Measurements from ENCODE around the gene AKR1A1.

The AKR1A1 gene

DNA sequence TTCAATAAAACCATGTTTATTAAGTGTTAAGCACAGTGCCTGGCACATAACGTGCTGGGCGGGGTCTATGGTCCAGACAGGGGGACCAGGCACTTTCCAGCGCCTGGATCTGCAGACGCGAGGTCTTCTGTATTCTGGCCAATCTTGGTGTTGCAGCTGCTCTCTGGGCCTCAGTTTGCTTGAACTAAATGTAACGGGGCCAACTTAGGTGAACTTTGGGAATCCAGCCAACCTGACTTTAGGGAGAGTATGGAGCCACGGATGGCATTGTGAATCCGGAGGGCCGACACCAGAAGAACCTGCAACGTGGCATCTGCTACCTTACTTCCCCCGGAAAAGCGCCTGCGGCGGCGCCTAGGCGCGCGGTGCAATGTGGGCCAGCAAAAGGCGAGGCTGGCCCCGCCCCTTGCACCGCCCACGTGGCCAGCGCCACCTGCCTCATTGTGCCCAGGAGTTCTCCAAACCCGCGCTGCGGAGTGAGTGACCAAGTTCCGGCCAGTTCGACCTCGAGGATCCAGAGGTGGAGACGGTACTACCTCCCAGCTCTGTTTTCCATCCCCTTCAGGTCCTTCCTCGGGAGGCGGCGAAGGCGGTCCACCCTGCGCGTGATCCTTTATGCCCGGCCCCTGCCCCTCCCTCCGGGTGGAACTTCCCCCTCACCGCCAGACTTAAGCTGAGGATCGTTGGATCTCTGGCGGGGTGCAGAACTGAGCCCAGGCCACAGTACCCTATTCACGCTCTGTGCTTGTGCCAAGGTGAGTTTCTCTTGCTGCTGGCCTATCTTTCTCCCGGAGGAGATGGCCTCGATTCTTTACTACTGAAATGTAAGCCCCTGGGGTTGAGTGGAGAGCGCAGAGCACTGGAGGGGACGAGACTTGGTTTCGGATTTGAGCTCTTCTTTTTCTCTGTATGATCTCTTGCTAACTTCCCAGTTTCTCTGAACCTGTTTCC, at the start of gene AKR1A1:
Gene AKR1A1 (plus strand): TSS at position 426 of the 951 bp plus-strand sequence. CDS start 10,969 bp downstream, outside the sequence.
- DNase-seq (ENCODE audit: low spot score), result peak; percentile 86
- TF ChIP-seq, protein P1, sequence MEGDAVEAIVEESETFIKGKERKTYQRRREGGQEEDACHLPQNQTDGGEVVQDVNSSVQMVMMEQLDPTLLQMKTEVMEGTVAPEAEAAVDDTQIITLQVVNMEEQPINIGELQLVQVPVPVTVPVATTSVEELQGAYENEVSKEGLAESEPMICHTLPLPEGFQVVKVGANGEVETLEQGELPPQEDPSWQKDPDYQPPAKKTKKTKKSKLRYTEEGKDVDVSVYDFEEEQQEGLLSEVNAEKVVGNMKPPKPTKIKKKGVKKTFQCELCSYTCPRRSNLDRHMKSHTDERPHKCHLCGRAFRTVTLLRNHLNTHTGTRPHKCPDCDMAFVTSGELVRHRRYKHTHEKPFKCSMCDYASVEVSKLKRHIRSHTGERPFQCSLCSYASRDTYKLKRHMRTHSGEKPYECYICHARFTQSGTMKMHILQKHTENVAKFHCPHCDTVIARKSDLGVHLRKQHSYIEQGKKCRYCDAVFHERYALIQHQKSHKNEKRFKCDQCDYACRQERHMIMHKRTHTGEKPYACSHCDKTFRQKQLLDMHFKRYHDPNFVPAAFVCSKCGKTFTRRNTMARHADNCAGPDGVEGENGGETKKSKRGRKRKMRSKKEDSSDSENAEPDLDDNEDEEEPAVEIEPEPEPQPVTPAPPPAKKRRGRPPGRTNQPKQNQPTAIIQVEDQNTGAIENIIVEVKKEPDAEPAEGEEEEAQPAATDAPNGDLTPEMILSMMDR (IDR thresholded peaks at IDR 0.05; ENCODE audit: extremely low read depth, missing control alignments), result no peak

DNA sequence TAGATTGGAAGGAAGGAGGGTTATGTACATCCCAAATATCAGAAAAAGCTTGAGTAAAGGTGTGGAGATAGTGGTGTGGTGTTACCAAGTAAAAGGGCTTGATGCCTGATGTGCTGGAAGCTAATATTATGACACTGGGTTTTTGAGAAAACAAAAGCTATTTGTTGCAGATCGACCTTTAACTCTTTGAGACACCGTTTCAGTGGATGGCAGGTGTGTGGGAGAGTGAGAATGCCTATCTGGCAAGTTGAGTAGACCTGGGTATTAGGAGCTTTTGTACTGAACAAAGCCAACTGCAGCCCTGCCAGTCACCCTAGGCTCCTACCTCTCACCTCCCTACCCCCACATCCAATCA, 49.1 kb upstream of the AKR1A1 start:
- DNase-seq (ENCODE audit: low spot score), result no peak
- TF ChIP-seq, protein P1 (IDR thresholded peaks at IDR 0.05; ENCODE audit: extremely low read depth, missing control alignments), result no peak

DNA sequence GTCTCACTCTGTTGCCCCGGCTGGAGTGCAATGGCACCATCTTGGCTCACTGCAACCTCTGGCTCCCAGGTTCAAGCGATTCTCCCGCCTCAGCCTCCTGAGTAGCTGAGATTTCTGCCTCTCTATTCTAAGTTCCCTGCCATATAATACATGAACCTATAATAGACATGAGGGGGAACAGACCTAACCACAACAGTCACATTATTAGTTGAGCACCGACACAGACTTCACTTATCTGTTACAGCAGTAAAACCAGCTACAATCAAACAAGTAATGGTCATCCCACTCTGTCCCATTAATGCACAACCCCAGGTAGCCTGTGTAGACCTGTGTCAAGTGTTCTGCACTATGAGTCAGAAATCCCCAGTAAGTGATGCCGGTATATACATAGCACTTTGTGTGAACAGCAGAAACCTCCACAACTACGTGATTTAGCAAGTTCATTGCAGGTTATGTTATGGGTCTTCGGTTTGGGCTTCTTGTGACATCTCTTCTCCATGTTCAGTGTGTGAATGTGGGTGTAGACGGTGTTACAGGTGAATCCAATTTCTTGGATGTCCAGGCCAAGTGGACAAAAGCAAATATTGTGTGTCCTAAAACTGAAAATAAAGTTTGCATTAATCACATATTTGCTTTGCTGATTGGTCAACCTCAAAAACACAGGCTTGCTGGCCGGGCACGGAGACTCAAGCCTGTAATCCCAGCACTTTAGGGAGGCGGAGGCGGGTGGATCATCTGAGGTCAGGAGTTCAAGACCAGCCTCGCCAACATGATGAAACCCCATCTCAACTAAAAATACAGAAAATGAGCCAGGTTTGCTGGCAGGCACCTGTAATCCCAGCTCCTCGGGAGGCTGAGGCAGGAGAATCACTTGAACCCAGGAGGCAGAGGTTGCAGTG, 46.9 kb upstream of the AKR1A1 start:
- DNase-seq (ENCODE audit: low spot score), result no peak
- TF ChIP-seq, protein P1 (IDR thresholded peaks at IDR 0.05; ENCODE audit: extremely low read depth, missing control alignments), result no peak

DNA sequence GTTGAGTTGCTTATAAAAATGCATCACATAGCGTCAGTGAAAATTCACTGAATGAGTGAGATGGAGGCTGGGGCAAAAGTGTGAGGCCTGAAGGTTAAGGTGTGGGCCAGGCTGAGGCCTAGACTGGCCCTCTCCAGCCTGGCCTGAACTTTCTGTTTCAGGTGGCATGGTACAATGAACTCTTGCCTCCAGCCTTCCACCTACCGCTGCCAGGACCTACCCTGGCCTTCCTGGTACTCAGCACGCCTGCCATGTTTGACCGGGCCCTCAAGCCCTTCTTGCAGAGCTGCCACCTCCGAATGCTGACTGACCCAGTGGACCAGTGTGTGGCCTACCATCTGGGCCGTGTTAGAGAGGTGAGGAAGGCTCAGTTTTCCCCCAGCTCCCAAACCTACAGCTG, 43.4 kb upstream of the AKR1A1 start:
- no peak for DNase-seq (ENCODE audit: low spot score)
- TF ChIP-seq, protein P1 (IDR thresholded peaks at IDR 0.05; ENCODE audit: extremely low read depth, missing control alignments), result no peak

DNA sequence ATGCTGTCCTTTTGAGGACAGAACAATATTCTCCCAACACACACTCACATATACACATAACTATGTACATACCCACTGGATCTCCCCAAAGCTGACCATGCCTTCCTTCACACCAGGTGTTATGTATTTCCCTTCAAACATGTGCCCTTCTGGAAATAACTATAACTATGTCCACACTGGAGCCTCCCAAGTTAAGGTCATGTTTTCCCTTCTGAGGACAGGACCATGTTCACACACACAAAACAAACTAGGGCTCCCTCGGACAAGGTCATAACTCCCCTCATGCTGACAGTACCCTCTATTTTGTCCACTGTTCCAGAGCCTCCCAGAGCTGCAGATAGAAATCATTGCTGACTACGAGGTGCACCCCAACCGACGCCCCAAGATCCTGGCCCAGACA, 42.7 kb upstream of the AKR1A1 start:
- TF ChIP-seq, protein P1 (IDR thresholded peaks at IDR 0.05; ENCODE audit: extremely low read depth, missing control alignments), result no peak
- no peak for DNase-seq (ENCODE audit: low spot score)

DNA sequence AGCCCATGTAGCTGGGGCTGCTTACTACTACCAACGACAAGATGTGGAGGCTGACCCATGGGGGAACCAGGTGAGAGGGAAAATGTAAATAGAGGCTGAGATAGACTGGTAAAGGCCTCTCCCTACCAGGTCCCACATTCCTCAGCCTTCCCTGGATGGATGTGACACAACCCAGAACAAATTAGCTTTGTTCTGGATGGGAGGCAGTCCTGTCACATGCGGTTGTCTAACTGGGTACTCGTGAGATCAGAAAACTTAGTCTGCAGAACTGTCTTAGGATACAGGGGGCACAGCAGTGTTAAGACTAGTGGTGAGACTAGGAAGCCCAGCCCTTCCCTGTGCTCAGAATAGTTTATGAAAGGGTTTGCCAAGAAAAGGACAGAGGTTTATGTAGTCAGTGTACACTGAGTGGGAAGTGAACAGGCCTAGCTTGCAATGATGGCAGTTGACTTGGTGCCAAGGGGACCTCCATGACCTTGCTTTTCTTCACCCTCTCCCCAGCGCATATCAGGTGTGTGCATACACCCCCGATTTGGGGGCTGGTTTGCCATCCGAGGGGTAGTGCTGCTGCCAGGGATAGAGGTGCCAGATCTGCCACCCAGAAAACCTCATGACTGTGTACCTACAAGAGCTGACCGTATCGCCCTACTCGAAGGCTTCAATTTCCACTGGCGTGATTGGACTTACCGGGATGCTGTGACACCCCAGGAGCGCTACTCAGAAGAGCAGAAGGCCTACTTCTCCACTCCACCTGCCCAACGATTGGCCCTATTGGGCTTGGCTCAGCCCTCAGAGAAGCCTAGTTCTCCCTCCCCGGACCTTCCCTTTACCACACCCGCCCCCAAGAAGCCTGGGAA, 42.1 kb upstream of the AKR1A1 start:
- TF ChIP-seq, protein P1 (IDR thresholded peaks at IDR 0.05; ENCODE audit: extremely low read depth, missing control alignments), result no peak
- no peak for DNase-seq (ENCODE audit: low spot score)
